Endothelial cell of umbilical vein (primary cell): ENCODE results near the gene LORICRIN. TPM values are rescaled to one million over a fixed set of nuclear protein-coding genes. Genes with fewer than 3 reads are reported as not detected.

Source experiments
- BruUV-seq: library from RNA; stranded (reverse); fragments of 400-500 nt; replicated peaks from 2 replicates; lab custom pipeline; 2021; lab: Mats Ljungman, UMichigan
- CTCF ChIA-PET: fragments of 300-600, 350-600 bp; sonication (Branson Sonifier 250); formaldehyde crosslinking; loops from one replicate; lab custom pipeline; 2021; ENCODE audit warnings: antibody characterized with exemption, inconsistent platforms; lab: Charles Lee
- POLR2A ChIA-PET: fragments of 300-600, 350-600 bp; sonication (Branson Sonifier 250); formaldehyde crosslinking; loops from one replicate; lab custom pipeline; 2021; ENCODE audit warnings: antibody characterized with exemption, inconsistent platforms; lab: Charles Lee
- DNase-seq: peaks from one replicate; pipeline ENCODE4 v3.0.0-alpha.2; 2011; ENCODE audit warnings: low read depth, low spot score
- FAIRE-seq: peaks from 2 replicates; lab custom pipeline; 2011; peaks lifted over from hg19 to GRCh38; lab: Jason Lieb, UNC
- H2AFZ ChIP-seq: 2 replicates; pipeline ENCODE4 v1.6.0; 2012; ENCODE audit warnings: low read depth, low read length, control low read depth, inconsistent platforms
- H3K27ac ChIP-seq: 2 replicates; pipeline ENCODE4 v1.5.1; 2011; ENCODE audit warnings: low read depth, mild to moderate bottlenecking, control low read depth, low read length, moderate library complexity; ENCODE audit not compliant: insufficient read depth
- H3K27me3 ChIP-seq, 2 experiments: 2 replicates each; pipeline versions ENCODE4 v1.6.0 to v1.6.1; 2011; ENCODE audit warnings: low read length in 2 of 2, mixed read lengths in 1 of 2; ENCODE audit not compliant: control insufficient read depth in 2 of 2, insufficient read depth in 2 of 2
- H3K36me3 ChIP-seq, 2 experiments: 2 replicates in 1 of 2; 3 replicates in 1 of 2; pipeline ENCODE4 v1.5.1; 2011; ENCODE audit warnings: low read length in 2 of 2, mild to moderate bottlenecking in 1 of 2, moderate library complexity in 1 of 2; ENCODE audit not compliant: control insufficient read depth in 2 of 2, insufficient read depth in 2 of 2; ENCODE audit errors: extremely low read depth in 1 of 2
- H3K4me1 ChIP-seq: 3 replicates; pipeline ENCODE4 v1.5.1; 2011; ENCODE audit warnings: mild to moderate bottlenecking, low read length; ENCODE audit not compliant: control insufficient read depth, insufficient read depth; ENCODE audit errors: extremely low read depth
- H3K4me2 ChIP-seq: 2 replicates; pipeline ENCODE4 v1.6.1; 2011; ENCODE audit warnings: low read length, control low read depth, mixed read lengths; ENCODE audit not compliant: insufficient read depth
- H3K4me3 ChIP-seq, 3 experiments: fragments of 200-600 bp in 1 of 3; sonication (generic), shearing (Covaris generic) in 1 of 3; replicated peaks in 1 of 3; 2 replicates each; pipeline ENCODE4 v1.5.1; 2011 to 2016; ENCODE audit warnings: control low read depth in 3 of 3, low read length in 3 of 3, mild to moderate bottlenecking in 2 of 3, inconsistent platforms in 1 of 3, low read depth in 1 of 3, moderate library complexity in 1 of 3; ENCODE audit not compliant: insufficient read depth in 1 of 3
- H3K79me2 ChIP-seq: 2 replicates; pipeline ENCODE4 v1.6.0; 2012; ENCODE audit warnings: low read length, inconsistent platforms; ENCODE audit not compliant: control insufficient read depth, insufficient read depth
- H3K9ac ChIP-seq: replicated peaks from 2 replicates; pipeline ENCODE3; 2011; ENCODE audit warnings: low read length, control low read depth; ENCODE audit not compliant: insufficient read depth; ENCODE audit errors: extremely low read depth
- H3K9me1 ChIP-seq: replicated peaks from 3 replicates; pipeline ENCODE4 v1.6.0; 2011; ENCODE audit warnings: mild to moderate bottlenecking, low read length; ENCODE audit not compliant: control insufficient read depth, insufficient read depth; ENCODE audit errors: extremely low read depth
- H3K9me3 ChIP-seq: replicated peaks from 2 replicates; pipeline ENCODE4 v1.5.1; 2012; ENCODE audit warnings: low read length, inconsistent platforms; ENCODE audit not compliant: control insufficient read depth, insufficient read depth
- H4K20me1 ChIP-seq: replicated peaks from 2 replicates; pipeline ENCODE3; 2011; ENCODE audit warnings: mild to moderate bottlenecking, low read length; ENCODE audit not compliant: control insufficient read depth, insufficient read depth; ENCODE audit errors: extremely low read depth
- EZH2 ChIP-seq: IDR thresholded peaks from 2 replicates; pipeline ENCODE4 v1.6.1; 2012; ENCODE audit warnings: borderline replicate concordance, low read depth, mild to moderate bottlenecking, moderate library complexity, low read length, inconsistent platforms; ENCODE audit not compliant: severe bottlenecking
- FOS ChIP-seq: IDR thresholded peaks from 2 replicates; pipeline ENCODE4 v1.6.1; 2011; ENCODE audit warnings: mild to moderate bottlenecking, low read length, moderate library complexity, borderline replicate concordance; ENCODE audit not compliant: insufficient read depth
- GATA2 ChIP-seq: IDR thresholded peaks from 2 replicates; pipeline ENCODE4 v1.7.0; 2011; ENCODE audit warnings: low read depth, mild to moderate bottlenecking, moderate library complexity, mixed read lengths, low read length; ENCODE audit not compliant: insufficient read length, insufficient read depth
- JUN ChIP-seq: IDR thresholded peaks from 2 replicates; pipeline ENCODE4 v1.6.1; 2011; ENCODE audit warnings: borderline replicate concordance, low read depth; ENCODE audit not compliant: insufficient read length, insufficient read depth
- MYC ChIP-seq: IDR thresholded peaks from one replicate; pipeline ENCODE4 v1.6.1; 2011; ENCODE audit warnings: mild to moderate bottlenecking, low read depth, low read length
- dilution Hi-C: fragments of 300-500 bp; cut with MboI; formaldehyde crosslinking; loops from one replicate; pipeline ENCODE4 v1.15.0; 2019; ENCODE audit warnings: low sequenced_read_pairs; ENCODE audit not compliant: extremely low pct_ligation_motif_present
- intact Hi-C: fragments of 100-400 bp; cut with micrococcal nuclease; formaldehyde crosslinking; loops from one replicate; pipeline ENCODE4 v1.10.0; 2022
- polyA plus RNA-seq, 4 experiments: library from polyadenylated mRNA; depleted of rRNA in 3 of 4; stranded (reverse) in 3 of 4; unstranded in 1 of 4; fragments of >200 nt; gene quantifications; 2 replicates each; pipeline versions ENCODE4 v1.2.1 to v1.2.3, GENCODE V29; 2011 to 2012; ENCODE audit warnings: missing spikeins in 1 of 4
- total RNA-seq: library from RNA; stranded (reverse); gene quantifications from 2 replicates; pipeline ENCODE4 v1.2.3, GENCODE V29; 2021
- TF ChIP-seq, protein P1 (sequence below), 2 donors: IDR thresholded peaks; 1 replicate in 1 of 2; 2 replicates in 1 of 2; pipeline ENCODE4 v1.5.1; 2011; ENCODE audit warnings: low read length in 2 of 2, mild to moderate bottlenecking in 2 of 2, moderate library complexity in 2 of 2, control low read depth in 1 of 2, inconsistent platforms in 1 of 2, low read depth in 1 of 2; ENCODE audit not compliant: insufficient read depth in 1 of 2; ENCODE audit errors: extremely low read depth in 1 of 2
- TF ChIP-seq, protein P2 (sequence below): IDR thresholded peaks from 2 replicates; pipeline ENCODE4 v1.6.1; 2011; ENCODE audit not compliant: insufficient read depth, insufficient read length

Gene LORICRIN
- total and polyA plus RNA-seq, 2 donors (not counting 3 experiments of a cell fraction or from before 2014, with no cell fraction given): not detected

DNA sequence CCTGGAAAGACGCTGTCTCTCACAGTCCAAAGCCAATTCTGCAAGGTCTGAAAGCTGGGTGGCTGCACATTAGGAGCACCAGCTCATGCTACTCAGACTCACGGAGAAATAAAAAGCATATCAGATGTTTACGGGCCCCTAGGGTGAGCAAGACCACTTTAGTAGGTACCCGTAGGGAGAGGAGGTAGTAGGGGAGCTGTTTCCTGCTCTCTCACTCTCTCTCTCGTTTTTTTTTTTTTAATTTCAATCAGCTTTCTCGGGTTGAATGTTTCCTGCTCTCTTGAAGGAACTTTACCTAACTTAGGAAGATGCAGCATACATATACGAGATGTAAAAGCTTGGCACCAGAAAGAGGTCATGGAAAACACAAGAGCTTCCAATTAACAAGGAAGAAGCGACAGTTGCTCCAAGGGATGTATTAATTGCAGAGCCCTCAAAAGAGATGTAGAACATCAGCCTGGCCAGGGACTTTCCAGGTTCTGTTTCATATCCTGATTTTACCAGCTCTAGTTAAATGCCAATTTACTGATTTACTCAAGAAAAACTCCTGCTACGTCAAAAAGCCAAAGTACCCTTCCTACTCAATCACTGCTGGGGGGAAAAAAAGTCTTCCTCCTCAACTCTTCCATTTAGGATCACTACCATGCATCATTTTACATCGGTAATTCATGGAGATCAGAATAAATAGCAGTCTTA lies 3.1 kb downstream of the LORICRIN start:
- intact Hi-C loops: no loop called here
- H2AFZ ChIP-seq: no peak overlapping the region
- no peak overlapping the region for H3K4me2 ChIP-seq
- H4K20me1 ChIP-seq: no peaks in the 10 kb centered on the region
- ChIA-PET CTCF (interaction anchor here (0.8 kb wide), 1 partner anchor 14 kb away, joined by 3 read pairs; no protein-coding TSS in a partner anchor), POLR2A (no interaction called here)
- H3K36me3 ChIP-seq: no peaks in the 10 kb centered on the region
- FAIRE-seq (no peak), DNase-seq (no peak)
- H3K4me3 ChIP-seq: no peak overlapping the region
- no peaks in the 10 kb centered on the region for H3K79me2 ChIP-seq
- peaks cover 2% of the 10 kb centered on the region for H3K9me1 ChIP-seq
- no peaks in the 10 kb centered on the region for H3K9me3 ChIP-seq
- H3K4me1 ChIP-seq: no peaks in the 10 kb centered on the region
- no peak overlapping the region for H3K27ac ChIP-seq
- H3K9ac ChIP-seq: no peak overlapping the region
- dilution Hi-C loops: no loop called here
- no TSS peak for BruUV-seq
- TF ChIP-seq FOS (no peak), GATA2 (no peak), MYC (no peak), JUN (no peak), EZH2 (no peak)
- TF ChIP-seq, protein P1, sequence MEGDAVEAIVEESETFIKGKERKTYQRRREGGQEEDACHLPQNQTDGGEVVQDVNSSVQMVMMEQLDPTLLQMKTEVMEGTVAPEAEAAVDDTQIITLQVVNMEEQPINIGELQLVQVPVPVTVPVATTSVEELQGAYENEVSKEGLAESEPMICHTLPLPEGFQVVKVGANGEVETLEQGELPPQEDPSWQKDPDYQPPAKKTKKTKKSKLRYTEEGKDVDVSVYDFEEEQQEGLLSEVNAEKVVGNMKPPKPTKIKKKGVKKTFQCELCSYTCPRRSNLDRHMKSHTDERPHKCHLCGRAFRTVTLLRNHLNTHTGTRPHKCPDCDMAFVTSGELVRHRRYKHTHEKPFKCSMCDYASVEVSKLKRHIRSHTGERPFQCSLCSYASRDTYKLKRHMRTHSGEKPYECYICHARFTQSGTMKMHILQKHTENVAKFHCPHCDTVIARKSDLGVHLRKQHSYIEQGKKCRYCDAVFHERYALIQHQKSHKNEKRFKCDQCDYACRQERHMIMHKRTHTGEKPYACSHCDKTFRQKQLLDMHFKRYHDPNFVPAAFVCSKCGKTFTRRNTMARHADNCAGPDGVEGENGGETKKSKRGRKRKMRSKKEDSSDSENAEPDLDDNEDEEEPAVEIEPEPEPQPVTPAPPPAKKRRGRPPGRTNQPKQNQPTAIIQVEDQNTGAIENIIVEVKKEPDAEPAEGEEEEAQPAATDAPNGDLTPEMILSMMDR (IDR thresholded peaks at IDR 0.05; ENCODE audit: extremely low read depth in 1 of 2, insufficient read depth in 1 of 2, low read depth in 1 of 2, low read length in 2 of 2): no peak
- TF ChIP-seq, protein P2, sequence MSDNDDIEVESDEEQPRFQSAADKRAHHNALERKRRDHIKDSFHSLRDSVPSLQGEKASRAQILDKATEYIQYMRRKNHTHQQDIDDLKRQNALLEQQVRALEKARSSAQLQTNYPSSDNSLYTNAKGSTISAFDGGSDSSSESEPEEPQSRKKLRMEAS: no peak
- H3K27me3 ChIP-seq: peaks cover 36 to 53% of the 10 kb centered on the region in 2 experiments
